Activated CD4-positive, alpha-beta T cell treated with anti-CD3 and anti-CD28 coated beads, Interleukin-2, amount 50 U/mL, for 4 hours (primary cell): ENCODE data around the gene CPA1.

Experiments used
- DNase-seq, 2 experiments: peaks; one replicate each; pipeline ENCODE4 v3.0.0-alpha.2; 2020

The CPA1 gene

DNA sequence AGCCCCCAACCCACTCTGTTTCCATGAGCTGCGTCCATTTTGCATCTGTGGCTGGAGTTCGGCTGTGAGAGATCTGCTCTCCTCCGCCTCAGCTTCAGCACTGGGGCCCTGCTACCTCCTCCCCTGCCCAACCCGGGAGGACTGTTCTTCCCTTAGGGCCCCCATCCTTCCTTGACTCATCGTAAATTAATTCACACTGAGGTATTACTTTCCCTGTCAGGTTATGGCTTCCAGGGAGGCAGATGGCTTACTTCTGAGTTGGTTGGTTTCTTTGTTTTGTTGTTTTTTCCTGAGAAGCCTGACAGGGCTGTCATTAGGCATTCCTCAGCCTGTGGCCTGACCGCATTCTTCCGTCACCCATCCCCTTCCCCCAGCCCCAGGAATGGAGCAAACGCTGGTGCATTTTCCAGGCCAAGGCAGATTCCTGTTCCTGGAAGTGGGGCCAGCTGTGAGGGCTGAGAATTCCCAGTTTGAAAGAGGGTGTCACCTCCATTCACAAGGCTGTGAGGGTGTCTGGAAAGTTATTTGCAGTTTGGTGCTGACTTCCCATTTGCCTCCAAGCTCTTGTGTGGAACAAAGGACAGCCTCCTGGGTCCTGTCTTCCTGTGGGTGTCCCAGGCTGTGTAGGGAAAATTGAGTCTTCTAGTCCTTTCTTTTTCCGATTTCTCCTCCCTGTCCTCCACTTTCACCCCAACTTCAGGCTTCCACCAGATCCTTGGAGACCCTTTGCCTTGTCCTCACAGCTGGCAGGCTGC, 24.0 kb upstream of the CPA1 start:
- no peak for DNase-seq

DNA sequence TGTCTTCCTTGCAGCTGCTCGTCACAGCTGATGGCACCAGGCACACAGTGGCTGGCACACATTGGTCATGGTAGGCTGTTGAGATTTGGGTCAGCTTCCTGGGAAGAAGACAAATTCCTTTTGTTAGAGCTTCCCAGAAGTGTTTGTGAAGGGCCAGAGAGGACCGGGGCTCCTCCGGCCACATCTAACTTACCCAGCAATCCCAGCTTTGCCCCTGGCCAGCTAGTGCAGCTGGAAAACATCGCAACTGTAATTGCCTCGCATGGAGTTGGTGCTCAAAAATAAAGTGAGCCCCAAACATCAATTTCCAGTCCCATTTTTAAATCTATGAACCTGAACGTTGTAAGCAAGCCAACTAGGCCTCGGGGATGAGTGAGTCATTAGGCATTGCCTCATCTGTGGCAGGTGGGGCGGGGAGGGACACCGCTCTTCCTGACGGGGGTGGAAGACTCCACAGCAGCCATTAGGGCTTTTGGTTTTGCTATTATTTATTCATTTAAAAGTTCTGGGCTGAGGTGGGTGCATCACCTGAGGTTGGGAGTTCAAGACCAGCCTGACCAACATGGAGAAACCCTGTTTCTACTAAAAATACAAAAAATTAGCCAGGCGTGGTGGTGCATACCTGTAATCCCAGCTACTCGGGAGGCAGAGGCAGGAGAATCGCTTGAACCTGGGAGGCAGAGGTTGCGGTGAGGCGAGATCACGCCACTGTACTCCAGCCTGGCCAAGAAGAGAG, 23.2 kb upstream of the CPA1 start:
- no peak for DNase-seq

- DNase-seq, result no peak
Measured at GRCh38 chr7:130358471-130358870, 21.8 kb upstream of the CPA1 start.

DNA sequence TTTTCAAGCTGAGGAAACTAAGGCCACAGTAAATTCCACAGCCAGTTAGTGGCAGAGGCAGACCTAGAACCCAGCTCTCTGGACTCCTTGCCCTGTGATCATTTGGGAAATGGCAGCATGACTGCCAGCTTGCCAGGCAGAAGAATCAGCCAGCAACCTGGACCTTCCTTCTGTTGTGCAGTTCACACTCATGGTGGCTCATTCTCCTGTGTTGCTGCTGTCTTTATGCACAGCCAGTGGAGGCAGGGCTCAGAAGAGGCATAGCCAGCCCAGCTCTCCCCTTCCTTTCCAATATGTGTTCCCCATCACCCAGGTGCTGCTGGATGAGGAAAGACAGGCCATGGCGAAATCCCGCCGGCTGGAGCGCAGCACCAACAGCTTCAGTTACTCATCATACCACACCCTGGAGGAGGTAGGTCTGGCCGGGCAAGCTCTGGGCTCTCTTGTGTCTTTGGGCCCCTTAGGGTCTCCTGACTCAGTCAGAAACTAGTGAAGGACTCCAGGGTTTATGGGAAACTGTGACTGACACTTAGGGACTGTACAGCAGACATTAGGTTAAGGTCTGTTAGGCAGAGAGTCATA, 20.9 kb upstream of the CPA1 start:
- DNase-seq, result no peak

DNA sequence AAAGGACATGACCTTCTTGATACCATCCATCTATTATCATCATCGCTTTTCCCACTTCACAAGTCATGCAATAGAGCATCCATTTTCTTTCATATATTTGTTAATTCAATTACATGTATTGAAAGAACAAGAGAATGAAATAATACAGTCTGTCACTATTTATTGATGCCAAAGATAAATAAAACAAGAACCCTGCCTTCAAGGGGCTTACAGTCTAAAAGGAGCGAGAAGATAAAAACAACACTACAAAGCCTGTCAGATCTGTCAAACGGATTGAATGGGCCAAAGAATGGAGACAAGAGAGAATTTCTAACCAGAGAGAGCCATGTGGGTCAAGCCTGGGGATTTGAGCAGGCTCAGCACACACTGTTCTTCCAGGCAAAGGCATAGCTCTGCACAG, 19.8 kb upstream of the CPA1 start:
- DNase-seq, result no peak

DNA sequence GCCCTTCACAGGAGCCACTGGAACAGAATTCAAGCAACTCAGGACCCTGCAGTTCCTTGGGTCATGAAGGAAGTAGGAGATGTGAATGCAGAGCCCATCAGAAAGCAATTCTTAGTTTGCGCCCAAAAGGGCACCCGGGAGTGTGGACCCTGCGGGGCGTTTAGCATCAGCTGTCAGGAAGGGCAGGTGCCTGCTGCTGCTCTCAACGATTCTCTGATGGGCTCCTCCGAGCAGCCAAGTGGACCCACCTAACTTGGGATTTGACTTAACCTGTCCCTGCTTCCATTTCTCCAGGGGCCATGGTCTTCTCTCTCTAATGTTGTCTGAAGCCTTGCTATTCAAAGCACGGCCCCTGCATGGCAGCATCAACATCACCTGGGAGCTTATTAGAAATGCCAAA, 18.6 kb upstream of the CPA1 start:
- DNase-seq, result no peak

DNA sequence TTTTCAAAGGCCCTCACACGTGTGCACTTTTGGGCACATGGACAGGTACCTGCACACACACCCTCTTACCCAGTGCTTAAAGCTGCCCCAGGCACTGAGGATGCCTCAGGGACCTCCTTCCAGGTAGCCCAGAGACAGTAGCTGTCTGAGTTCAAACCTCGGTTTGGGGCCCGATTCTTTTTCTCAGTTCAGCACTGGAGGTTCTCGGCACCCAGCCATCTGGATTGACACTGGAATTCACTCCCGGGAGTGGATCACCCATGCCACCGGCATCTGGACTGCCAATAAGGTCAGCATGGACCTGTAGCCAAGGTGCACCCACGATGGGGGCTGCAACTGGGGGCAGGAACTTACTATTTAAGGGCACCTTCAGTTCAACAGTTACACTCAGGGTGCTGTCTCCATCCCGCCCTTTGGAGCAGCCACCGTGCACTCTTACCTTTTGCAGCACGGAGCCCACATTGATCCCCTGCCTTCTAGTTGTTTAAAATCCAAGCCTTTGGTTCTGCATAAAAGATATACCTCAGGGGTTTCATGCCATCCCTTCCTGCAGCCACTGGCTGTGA, 18.0 kb upstream of the CPA1 start:
- DNase-seq, result no peak

DNA sequence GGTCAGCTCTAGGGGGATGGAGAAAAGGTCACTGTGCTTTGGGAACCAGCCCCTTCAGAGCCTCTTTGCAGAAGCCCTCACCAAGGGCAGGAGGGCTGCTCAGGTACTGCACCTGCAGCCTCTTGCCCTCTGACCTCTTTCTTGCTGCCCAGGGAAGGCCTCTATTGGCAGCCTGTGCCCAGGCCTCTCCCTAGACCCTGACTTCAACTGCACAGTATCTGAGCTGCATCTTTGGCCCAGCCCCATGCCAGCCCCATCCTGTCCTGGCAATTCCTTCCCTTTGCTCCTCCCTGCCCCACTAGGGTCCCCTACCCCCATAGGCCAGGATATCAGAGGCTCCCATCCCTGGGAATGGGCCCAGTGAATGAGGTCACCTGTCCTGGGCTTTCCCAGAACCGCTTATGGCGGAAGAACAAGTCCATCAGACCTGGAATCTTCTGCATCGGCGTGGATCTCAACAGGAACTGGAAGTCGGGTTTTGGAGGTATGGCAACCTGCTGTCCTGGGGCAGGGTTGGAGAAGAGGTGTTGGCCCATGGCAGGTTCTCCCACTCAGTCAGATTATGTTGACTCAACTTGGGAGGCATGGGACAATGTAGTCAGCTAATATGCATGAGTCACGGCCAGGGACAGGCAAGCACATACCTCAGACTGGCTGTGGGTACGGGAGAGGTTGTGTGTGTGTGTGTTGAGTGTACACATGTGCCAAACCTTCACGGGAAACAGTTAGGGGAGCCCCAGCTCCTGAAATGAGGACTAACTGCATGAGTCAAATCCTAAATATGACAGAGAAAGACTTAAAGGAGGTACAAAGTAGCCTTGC, 17.1 kb upstream of the CPA1 start:
- no peak for DNase-seq

DNA sequence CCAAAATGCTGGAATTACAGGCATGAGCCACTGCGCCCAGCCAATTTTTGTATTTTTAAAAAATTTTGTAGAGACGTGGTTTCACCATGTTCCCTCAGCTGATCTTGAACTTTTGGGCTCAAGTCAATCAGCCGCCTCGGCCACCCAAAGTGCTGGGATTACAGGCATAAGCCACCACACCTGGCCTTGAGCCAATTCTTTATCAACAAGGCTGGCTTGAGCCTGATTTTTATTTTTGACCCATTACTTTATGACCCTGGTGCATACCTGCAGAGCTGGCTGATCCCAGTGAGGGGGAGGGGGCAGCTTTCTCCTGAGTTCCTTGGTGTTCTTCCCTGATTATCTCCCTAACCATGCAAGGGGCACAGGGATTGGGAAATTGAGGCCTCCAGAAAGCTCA, 15.8 kb upstream of the CPA1 start:
- no peak for DNase-seq

DNA sequence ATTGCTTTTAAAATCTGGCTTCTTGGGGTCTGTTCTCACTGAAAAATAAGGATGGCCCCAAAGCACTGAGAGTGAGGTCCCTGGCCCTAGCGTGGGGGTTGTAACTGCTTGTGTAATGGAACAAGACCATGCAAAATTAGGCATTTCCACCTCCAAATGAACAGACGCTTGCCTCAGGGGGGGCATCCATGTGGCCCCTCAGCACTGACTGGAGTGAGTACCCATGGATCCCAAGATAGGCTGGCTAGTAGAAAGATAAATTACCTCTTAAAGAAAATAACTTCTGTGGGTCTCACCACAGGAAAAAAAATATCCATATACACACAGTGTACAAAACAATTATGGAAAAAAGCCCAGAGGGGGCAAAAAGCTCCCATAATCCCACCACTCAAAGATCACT, 15.2 kb upstream of the CPA1 start:
- no peak for DNase-seq

DNA sequence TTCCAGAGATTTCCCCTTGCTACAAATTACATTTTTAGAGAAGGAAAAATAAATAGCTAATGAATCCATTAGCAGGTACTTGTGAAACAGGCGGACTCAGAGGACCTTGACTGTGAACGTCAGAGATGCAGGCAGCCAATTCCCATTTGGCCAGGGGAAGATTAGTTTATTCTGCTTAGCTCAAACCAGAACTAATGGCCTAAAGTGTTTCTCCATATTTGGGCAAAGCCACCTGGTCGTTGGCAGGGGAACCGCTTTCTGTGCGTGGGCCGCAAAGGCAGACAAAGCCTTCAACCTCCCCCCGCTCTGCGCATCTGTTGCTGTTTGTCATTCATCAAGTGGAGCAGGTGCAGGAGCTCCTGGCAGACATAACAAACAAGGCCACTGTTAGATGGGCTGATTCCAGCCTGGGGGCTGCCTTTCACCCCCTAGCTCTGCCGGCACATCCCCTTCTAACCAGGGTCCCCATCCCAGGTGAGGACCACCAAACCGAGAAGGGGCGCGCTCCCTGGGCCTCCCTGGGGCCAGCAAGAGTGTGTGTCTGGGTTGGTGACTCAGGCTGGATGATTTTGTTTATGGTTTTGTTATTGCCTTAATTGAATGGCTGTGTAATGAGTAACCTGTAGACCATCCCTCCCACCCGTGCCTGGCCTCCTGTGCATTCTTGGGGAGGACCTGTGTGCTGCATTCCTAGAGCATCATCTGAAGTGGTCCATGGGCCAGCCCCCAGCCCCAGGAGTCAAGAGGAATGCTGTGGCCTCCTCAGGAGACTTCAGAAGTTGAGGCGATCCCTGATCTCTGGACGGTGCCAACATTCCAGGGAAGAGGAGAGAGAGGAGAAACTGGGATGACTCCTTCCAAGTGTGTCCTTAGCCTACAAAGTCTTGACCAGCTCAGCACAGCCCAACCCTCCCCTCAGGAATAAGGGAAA, 14.5 kb upstream of the CPA1 start:
- no peak for DNase-seq

GRCh38 chr7:130366564-130366963, 13.7 kb upstream of the CPA1 start:
- DNase-seq, result no peak

- DNase-seq, result no peak
Measured at GRCh38 chr7:130367088-130367755, 13.1 kb upstream of the CPA1 start.

- DNase-seq, result no peak
Measured at GRCh38 chr7:130367836-130368746, 12.2 kb upstream of the CPA1 start.

GRCh38 chr7:130369110-130369711, 11.1 kb upstream of the CPA1 start:
- DNase-seq, result no peak

GRCh38 chr7:130369831-130370550, 10.3 kb upstream of the CPA1 start:
- DNase-seq, result no peak

- no peak for DNase-seq
Measured at GRCh38 chr7:130371046-130371445, 9.2 kb upstream of the CPA1 start.

GRCh38 chr7:130372402-130373165, 7.7 kb upstream of the CPA1 start:
- DNase-seq, result no peak
